GM21825 (cell line): ENCODE measurements around the gene CPNE1.

Experiments
- ATAC-seq: cut with Tn5 transposase; IDR thresholded peaks from one replicate; pipeline ENCODE4 v1.9.1; 2021; ENCODE audit warnings: mild to moderate bottlenecking, moderate library complexity; ENCODE audit not compliant: unreplicated experiment

Gene CPNE1

DNA sequence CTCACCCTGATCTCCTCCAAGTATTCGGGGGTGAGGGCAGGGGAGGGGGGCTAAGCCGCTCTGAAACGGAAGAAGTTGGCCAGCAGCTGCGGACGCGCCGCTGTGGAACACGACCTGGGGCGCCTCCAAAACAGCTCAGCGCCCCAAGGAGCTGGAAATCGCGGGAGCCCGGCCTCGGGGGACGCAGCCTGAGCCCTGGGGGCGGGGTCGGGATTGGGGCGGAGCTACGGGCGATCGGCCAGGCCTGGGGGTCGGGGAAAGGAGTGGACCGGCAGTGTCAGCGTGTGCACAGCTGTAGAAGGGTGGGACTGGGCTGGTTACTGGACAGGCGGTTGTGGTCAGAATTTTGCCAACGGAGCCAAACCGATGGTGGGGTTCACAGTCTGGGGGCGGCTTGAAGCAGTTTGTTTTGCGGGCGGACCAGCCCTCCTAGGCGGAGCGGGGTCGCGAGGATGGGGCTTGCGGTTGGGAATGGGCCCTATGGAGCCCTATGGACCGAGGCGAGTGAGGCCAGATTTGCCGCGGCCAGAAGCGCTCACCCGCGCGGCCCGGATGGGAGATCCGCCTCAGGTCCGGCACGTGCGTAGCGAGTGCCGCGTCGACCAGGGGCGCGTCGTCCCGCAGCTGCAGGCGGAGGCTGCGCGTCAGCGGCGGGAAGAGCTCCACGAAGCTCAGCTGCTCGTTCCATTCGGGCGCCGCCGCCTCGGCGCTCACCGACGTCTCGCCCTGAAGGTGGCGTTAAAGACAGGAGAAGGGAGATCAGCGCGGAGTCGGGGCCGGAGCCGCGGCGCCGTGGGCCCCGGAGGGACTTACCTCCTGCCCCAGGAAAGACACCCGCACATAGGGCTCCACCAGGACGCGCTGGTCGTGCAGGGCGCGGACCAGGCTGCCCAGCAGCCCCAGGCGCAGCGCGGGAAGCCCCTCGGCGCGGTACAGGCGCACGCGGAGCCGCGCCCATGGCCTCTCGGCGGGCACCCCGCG lies 63.4 kb downstream of the CPNE1 start:
- peak; percentile 62 for ATAC-seq

DNA sequence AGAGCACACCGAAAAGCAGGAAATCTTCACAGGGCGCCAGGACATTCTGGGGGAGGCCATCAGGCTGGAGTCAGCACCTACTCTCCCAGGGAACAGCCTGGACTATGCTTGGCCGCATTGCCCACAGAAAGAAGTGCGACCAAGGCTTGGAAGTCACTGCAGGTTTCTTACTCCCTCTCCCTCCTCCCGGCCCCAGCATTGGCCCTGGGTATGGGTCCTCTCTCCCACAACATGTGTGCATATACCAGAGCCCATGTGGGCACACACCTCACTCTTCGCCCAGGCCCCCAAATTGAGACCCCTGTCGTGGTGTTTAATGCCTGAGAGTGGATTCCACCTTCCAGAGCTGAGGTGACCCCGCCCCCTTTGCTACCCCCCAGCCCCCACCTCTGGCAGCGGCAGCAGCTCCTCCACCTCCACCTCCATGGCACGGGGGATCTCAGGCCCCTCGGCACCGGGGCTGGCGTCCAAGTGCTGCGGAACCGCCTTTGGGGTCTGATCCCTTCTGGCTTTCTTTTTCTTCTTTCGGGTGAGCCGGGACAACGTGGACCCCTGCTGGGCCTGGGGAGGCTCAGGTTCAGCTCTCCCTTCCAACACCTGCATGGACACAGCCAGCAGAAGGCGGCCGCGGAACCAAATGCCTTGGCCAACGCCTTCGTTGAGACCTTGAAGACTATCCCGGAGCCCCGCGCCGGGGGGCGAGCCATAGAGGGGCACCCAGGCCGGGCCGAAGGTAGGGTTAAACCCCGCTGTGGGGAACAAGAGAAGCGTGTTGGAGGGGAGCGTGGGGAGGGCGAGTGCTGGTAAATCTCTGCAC lies 64.3 kb downstream of the CPNE1 start:
- ATAC-seq: no peak

DNA sequence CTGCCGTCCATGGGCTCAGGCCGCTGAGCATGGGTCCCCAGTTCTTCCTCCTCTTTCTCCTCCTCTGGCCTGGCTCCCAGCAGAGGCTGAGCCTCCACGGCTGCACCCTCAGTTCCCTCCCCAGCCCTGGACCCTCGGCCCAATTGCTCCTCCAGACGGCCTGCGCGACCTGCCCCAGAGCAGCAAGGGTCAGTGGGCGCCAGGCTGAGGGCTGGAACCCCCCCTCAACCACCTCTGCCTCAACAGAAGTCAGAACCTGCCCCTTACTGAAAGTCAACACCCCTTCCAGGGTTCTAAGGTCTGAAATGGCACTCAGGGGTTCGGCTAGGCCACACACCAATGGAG lies 65.0 kb downstream of the CPNE1 start:
- no peak for ATAC-seq

DNA sequence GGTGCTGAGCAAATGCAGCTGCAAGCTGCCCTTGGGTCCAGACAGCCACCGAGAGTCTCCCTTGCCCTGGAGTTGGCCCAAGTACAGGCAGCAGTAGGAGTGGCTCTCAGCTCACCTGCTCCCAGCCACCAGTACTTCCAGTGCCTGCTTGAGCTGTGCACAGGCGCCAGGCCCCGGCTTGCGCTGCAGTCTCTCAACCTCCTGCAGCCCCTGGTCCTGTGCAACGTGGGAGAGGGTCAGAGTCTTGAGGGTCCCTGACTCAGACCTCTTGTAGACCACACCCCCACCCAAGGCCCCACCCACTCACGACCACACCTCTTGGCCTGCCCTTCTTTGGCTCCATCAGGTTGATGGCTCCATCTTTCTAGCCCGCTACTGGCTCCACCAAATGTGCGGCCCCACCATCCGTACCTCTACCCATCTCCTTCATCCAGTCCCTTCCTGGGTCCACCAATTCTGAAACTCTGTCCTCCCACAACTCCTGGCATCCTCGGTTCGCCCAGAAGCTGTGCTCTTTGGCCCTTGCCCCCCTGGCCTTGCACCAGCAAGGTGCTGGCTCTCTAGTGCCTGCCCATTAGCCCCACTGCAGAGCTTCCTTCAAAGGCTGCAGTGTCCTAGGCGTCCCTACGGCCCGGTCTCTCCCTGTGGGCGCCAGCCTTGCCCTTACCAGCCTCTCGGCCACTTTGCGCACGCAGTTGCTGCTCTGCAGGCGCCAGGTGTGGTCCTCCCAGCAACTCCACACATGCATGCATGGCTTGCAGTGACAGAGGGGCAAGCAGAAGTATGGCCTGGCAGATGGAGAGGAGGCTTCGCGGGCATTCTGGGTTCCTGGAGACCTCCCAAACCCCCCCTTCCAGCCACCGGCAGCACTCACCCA lies 65.6 kb downstream of the CPNE1 start:
- no peak for ATAC-seq

DNA sequence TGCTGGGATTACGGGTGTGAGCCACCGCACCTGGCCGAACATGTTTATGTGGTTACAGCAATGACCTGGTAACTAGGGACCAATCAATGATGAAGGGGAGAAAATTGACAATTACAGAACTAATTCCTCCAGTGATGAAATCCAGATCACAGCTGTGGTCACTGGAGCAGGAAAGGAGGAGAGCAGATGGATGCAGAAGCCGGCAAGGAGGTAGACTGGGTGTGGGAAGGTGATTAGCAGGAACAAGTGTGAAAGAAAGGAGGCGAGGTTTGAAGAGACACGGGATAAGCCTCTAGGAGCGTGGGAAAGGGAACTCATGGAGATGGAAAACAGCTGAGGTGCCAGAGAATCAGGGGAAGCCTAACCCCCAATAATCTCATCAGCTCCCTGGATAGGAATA lies 66.2 kb downstream of the CPNE1 start:
- no peak for ATAC-seq

DNA sequence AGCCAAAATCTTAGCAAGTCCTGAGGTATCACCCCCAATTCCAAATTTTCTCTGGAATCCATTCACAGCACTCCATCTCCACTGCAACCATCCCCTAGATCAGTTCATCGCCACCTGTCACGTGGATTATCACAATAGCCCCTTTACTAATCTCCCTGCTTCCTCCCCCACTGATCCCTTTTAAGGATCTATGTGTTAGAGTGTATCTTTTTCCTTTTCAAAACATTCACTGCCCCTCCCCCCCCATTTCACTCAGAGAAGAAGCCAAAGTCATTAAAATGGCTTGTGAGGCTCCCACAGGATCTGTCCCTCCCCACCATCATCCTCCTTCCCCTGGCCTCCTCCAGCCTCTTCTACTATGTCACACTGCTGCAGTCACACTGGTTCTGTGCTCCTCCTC lies 67.5 kb downstream of the CPNE1 start:
- ATAC-seq: no peak

DNA sequence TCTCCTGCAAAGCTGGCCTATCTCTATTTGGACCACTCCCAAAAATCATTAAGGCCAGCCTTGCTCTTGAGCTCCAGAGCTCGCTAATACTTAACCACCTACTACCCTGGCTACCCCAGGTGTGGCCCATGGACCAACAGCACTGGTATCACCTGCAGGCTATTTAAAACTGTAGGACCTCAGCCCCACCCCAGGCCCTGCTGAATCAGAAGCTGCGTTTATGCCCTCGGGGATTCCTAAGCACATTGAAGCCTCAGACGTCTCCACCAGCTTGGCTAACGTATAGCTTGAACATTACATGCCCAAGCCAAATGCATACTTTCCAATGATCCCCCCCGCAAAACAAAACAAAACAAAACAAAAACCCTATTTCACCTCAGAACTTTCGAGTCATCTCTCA lies 68.8 kb downstream of the CPNE1 start:
- ATAC-seq: no peak

DNA sequence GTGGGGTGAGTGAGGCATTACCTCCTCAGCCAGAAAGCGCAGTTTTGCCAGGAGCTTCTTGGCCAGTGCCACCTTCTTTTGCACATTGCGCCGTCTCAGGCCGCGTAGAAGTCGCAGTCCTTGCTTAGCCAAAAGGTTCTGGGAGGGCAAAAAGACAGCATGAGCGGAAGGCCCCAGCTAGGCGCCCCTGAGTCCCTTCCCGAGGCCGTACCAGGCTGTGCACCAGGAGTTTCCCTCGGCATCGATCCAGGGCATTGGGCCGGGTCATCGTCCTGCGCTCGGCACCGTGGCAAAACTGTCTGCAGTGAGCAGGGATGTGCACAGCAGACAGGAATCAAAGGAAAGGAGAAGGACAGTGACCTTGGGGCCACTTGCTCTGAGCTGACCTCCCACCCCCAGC lies 69.2 kb downstream of the CPNE1 start:
- no peak for ATAC-seq

DNA sequence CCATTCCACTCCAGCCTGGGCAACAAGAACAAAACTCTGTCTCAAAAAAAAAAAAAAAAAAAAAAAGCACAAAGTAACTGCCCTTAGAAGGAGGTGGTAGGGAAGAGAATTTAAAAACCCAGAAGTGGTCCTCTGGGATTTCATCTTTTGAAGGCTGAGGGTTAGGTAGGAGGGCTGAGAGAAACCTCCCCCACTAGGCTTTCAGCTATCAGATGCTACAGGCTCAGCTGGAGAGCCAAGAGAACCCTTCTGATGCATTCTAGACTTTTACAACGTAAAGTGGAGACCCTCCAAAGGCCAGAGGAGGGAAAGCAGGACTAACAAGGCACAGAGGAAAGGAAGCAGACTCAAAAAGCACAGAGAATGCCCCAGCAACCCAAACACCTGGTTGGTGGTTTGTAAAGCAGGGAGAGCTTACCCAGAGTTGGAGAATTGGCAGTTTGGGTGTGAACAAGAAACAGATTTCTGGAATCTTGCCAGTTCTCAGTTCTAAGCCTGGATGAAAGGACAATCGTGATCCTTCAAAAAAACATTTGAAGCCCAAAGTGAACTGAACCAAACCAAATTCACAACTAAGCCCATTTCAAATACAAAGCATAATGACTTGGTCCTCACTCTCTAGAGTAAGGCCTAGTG lies 72.2 kb downstream of the CPNE1 start:
- ATAC-seq: no peak

DNA sequence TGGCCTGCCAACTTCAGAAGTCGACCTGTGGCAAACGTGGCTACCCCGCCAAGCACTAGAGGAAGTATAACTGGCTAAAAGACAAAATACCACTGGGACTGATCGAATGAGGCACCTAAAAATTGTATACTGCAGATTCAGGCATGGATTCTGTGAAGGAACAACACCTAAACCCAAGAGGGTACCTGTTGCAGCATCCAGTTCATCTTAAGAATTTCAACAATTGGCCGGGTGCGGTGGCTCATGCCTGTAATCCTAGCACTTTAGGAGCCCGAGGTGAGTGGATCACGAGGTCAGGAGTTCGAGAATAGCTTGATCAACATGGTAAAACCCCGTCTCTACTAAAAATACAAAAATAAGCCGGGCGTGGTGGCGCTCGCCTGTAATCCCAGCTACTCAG lies 76.3 kb downstream of the CPNE1 start:
- ATAC-seq: no peak

DNA sequence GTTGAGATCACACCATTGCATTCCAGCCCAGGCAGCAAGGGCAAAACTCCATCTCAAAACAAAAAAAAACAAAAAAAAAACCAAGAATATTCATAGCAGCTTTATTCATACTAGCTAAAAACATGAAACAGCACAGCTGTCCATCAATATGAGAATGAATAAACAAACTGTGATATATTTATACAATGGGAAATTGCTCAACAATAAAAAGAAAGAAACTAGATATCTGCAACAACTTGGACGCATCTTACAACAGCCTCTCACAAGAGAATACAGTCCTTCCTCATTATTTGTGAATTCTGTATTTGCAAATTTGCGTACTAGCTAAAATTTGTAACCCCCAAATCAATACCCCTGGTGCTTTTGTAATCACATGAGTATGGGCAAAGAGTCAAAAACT lies 77.3 kb downstream of the CPNE1 start:
- no peak for ATAC-seq

DNA sequence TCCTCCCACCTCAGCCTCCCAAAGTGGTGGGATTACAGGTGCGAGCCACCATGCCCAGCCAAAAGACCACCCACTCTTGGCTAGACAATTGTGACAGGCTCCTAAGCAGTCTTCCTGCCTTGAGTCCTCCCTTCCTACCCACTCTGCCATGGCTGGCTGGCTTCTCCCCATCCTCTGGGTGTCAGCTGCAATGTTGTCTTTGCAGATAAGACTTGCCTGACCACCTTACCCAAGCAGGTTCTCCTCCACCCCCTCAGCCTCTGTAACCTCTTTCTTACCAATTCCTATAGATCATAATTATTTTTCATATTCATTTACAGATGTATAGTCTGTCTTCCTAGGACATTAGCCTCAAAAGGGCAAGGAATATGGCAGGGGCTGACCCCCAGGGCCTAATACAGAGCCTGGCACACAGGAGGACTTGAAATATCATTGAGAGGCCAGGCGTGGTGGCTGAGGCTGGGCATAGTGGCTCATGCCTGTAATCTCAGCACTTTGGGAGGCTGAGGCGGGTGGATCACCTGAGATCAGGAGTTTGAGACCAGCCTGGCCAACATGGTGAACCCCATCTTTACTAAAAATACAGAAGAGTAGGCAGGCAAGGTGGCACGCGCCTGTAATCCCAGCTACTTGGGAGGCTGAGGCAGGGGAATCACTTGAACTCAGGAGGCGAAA lies 77.8 kb downstream of the CPNE1 start:
- ATAC-seq: no peak

DNA sequence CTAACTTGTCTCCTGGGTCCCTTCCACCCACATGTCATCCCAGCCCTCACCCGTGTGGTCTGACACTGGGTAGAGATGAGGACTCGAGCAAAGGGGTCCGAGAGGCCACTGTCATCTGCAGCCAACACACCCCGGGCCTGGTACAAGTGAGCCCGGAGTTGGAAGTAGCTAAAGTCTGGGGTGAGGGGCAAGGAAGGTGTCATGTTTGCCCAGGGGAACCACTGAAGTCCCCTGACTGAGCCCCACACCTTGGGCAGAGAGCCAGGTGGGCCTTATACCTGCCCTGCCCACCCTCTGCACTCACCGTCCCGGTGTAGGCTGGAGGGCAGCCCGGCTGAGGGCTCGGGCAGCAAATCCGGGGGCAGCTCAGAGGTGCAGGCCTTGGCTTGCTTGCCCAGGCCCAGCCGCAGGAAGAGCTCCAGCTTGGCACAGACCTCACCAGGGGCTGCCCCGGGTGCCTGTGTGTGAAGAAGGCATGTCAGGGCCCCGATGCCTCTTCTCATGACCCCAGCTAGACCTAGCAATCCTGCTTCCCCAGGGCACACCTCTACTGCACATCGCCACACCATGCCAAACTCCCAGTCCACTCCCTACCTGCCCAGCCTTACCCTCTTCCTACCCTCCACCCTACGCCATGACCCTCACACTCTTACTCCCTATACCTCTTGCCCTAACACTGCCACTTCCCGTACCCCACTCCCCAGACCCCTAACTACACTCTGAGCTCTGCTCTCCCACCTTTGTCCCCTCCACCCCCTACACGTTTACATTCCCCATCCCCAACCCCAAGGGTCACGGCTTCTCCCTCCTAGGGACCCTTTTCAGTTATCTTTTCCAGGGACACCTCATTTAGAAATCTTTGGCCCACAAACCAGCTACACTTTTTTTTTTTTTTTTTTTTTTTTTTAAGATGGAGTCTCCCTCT lies 80.8 kb downstream of the CPNE1 start:
- ATAC-seq: no peak

DNA sequence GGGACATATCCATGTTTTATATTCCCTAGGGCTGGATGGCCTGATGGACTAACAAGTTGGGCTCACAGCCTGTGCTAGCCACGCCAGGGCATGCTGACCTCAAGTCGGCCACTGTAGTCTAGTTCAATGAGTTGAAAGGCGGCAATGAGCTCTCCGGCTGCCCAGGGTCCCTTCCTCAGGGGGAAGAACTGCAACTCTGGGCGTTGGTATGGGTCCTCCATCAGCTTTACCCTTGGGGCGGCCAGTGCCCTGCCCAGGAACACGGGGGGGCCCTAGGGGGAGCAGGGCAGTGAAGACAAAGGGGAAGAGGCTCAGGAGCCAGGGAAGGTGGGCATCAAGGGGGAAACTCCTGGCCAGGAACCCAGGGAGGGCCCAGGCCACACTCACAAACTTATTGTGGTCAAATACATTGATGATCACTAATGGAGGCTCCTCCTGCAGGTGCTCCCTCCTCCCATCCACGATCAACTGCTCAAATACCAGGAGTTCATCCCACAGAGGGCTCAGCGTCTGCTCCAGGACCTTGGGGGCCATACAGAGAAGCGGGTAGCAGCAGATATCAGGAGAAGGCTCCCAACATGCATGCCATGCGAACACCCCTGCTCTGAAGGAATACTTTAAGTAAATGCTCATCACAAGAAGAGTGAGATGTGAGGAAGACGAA lies 81.8 kb downstream of the CPNE1 start:
- ATAC-seq: no peak

DNA sequence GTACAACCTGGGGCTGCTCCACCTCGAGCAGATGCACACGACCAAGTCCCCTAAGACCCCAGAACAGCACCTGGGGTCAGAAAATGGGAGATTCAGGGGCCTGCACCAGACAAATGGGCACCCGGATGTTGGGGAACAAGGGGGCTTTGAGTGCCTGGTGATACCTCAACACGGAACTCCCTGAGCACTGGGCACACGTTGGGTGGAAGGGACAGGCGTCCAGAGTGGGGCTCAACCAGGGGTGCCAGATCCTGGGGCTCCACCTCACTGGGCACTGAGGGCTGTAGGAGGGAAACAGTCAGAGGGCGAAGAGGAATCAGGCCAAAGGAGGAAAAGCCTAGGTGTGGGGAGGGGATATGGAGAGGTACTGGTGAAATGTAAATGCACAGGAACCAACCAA lies 82.6 kb downstream of the CPNE1 start:
- ATAC-seq: no peak

DNA sequence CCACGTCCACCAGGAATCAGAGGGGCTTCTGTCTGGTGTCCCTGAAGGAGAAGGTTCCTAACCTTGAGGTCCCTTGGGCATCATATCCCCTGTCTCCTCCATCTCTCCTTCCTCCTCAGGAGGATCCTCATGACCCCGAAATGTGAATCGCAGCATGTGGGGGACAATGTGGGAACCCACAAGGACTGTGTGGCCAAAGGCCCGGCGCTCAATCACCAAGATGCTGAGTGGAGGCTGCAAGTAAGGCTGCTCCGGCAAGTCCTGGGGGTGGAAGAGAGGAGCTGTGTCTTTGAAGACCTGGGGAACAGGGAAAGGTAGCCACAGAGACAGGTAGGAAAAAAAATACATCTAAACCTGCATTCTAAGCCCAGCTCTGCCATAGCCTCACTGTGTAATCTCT lies 85.5 kb downstream of the CPNE1 start:
- no peak for ATAC-seq

DNA sequence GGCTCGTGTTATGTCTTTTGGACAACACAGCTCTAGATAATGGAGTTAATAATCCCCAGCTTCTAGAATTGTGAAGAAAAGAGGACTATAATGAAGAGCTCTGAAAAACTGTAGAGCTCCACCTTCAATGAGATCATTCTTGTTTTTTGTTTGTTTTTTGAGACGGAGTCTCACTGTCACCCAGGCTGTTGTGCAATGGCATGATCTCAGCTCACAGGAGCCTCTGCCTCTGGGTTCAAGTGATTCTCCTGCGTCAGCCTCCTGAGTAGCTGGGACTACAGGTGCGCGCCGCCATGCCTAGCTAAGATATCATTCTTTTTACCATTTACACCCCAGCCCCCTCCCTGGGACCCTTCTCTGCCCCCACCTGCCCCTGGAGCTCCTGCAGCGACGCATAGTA lies 86.2 kb downstream of the CPNE1 start:
- no peak for ATAC-seq

DNA sequence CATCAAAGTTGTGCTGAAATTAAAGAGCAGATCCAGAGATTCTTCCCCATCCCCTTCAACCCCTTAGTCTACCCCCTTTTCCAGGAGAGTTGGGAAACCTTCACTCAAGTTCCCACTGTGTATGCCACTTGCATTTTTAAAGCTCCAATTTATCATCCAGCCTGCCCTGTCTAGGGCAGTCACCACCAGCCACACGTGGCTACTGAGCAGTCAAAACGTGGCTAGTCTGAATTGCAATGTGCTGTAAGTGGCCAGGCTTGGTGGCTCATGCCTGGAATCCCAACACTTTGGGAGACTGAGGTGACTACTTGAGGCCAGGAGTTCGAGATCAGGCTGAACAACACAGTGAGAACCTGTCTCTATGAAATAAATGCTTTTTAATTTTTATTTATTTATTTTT lies 87.9 kb downstream of the CPNE1 start:
- ATAC-seq: no peak
